HEK293 (cell line): ENCODE data around the gene SMIM31.

Source experiments
- REST ChIP-seq: fragments of 450-650 bp; formaldehyde crosslinking; IDR thresholded peaks from 2 replicates; pipeline ENCODE4 v1.5.1; 2016; ENCODE audit warnings: missing biosample characterization, missing genetic modification characterization
- ZBTB11 ChIP-seq: fragments of 450-650 bp; formaldehyde crosslinking; conservative IDR thresholded peaks from 2 replicates; pipeline ENCODE4 v1.5.1; 2016; ENCODE audit warnings: low read depth, missing biosample characterization, missing genetic modification characterization
- ZFP3 ChIP-seq: fragments of 450-650 bp; formaldehyde crosslinking; IDR thresholded peaks from 2 replicates; pipeline ENCODE4 v1.5.1; 2016; ENCODE audit warnings: low read depth, missing biosample characterization, missing genetic modification characterization
- ZNF449 ChIP-seq: fragments of 450-650 bp; formaldehyde crosslinking; IDR thresholded peaks from 2 replicates; pipeline ENCODE4 v1.5.1; 2017; ENCODE audit warnings: missing biosample characterization, mild to moderate bottlenecking, missing genetic modification characterization, moderate library complexity
- ZNF530 ChIP-seq: fragments of 450-650 bp; formaldehyde crosslinking; IDR thresholded peaks from 2 replicates; pipeline ENCODE4 v1.5.1; 2016; ENCODE audit warnings: low read depth, missing biosample characterization, missing genetic modification characterization
- ZNF561 ChIP-seq: fragments of 450-650 bp; IDR thresholded peaks from 2 replicates; pipeline ENCODE4 v1.5.1; 2018; ENCODE audit warnings: missing biosample characterization, missing genetic modification characterization, borderline replicate concordance
- ZNF623 ChIP-seq: fragments of 450-650 bp; formaldehyde crosslinking; IDR thresholded peaks from 2 replicates; pipeline ENCODE4 v1.5.1; 2016; ENCODE audit warnings: missing biosample characterization, missing genetic modification characterization
- ZNF76 ChIP-seq: fragments of 450-650 bp; formaldehyde crosslinking; IDR thresholded peaks from 2 replicates; pipeline ENCODE4; 2016; ENCODE audit warnings: low read depth, missing biosample characterization, missing genetic modification characterization, borderline replicate concordance
- ZNF843 ChIP-seq: fragments of 450-650 bp; formaldehyde crosslinking; IDR thresholded peaks from 2 replicates; pipeline ENCODE4 v1.5.1; 2016; ENCODE audit warnings: missing biosample characterization, missing genetic modification characterization
- TF ChIP-seq, protein P1 (sequence below): fragments of 450-650 bp; formaldehyde crosslinking; conservative IDR thresholded peaks from 2 replicates; pipeline ENCODE4 v1.5.1; 2016; ENCODE audit warnings: low read depth, missing biosample characterization, missing genetic modification characterization
- TF ChIP-seq, protein P2 (sequence below): fragments of 450-650 bp; formaldehyde crosslinking; IDR thresholded peaks from 2 replicates; pipeline ENCODE4 v1.5.1; 2016; ENCODE audit warnings: missing biosample characterization, missing genetic modification characterization
- TF ChIP-seq, protein P3 (sequence below): fragments of 450-650 bp; formaldehyde crosslinking; IDR thresholded peaks from 2 replicates; pipeline ENCODE4 v1.5.1; 2016; ENCODE audit warnings: missing biosample characterization, missing genetic modification characterization, borderline replicate concordance

Gene SMIM31

GRCh38 chr4:164761746-164762275, 7.9 kb downstream of the SMIM31 start (continued):
- TF ChIP-seq, protein P1, sequence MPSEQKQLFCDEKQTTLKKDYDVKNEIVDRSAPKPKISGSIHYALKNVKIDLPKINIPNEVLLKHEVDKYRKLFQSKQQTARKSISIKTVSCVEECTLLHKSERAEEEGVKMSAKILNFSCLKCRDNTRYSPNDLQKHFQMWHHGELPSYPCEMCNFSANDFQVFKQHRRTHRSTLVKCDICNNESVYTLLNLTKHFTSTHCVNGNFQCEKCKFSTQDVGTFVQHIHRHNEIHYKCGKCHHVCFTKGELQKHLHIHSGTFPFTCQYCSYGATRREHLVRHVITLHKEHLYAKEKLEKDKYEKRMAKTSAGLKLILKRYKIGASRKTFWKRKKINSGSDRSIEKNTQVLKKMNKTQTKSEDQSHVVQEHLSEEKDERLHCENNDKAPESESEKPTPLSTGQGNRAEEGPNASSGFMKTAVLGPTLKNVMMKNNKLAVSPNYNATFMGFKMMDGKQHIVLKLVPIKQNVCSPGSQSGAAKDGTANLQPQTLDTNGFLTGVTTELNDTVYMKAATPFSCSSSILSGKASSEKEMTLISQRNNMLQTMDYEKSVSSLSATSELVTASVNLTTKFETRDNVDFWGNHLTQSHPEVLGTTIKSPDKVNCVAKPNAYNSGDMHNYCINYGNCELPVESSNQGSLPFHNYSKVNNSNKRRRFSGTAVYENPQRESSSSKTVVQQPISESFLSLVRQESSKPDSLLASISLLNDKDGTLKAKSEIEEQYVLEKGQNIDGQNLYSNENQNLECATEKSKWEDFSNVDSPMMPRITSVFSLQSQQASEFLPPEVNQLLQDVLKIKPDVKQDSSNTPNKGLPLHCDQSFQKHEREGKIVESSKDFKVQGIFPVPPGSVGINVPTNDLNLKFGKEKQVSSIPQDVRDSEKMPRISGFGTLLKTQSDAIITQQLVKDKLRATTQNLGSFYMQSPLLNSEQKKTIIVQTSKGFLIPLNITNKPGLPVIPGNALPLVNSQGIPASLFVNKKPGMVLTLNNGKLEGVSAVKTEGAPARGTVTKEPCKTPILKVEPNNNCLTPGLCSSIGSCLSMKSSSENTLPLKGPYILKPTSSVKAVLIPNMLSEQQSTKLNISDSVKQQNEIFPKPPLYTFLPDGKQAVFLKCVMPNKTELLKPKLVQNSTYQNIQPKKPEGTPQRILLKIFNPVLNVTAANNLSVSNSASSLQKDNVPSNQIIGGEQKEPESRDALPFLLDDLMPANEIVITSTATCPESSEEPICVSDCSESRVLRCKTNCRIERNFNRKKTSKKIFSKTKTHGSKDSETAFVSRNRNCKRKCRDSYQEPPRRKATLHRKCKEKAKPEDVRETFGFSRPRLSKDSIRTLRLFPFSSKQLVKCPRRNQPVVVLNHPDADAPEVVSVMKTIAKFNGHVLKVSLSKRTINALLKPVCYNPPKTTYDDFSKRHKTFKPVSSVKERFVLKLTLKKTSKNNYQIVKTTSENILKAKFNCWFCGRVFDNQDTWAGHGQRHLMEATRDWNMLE (tag by site-specific recombination) = peak; percentile 61; the same call in 1 of the 2 replicates
- no peak for TF ChIP-seq ZNF76 (tag by site-specific recombination)
- TF ChIP-seq, protein P2, sequence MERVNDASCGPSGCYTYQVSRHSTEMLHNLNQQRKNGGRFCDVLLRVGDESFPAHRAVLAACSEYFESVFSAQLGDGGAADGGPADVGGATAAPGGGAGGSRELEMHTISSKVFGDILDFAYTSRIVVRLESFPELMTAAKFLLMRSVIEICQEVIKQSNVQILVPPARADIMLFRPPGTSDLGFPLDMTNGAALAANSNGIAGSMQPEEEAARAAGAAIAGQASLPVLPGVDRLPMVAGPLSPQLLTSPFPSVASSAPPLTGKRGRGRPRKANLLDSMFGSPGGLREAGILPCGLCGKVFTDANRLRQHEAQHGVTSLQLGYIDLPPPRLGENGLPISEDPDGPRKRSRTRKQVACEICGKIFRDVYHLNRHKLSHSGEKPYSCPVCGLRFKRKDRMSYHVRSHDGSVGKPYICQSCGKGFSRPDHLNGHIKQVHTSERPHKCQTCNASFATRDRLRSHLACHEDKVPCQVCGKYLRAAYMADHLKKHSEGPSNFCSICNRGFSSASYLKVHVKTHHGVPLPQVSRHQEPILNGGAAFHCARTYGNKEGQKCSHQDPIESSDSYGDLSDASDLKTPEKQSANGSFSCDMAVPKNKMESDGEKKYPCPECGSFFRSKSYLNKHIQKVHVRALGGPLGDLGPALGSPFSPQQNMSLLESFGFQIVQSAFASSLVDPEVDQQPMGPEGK (tag by site-specific recombination) = no peak
- no peak for TF ChIP-seq ZNF561 (tag by site-specific recombination)
- TF ChIP-seq ZNF530 (tag by site-specific recombination) = no peak
- TF ChIP-seq REST = no peak
- TF ChIP-seq, protein P3, sequence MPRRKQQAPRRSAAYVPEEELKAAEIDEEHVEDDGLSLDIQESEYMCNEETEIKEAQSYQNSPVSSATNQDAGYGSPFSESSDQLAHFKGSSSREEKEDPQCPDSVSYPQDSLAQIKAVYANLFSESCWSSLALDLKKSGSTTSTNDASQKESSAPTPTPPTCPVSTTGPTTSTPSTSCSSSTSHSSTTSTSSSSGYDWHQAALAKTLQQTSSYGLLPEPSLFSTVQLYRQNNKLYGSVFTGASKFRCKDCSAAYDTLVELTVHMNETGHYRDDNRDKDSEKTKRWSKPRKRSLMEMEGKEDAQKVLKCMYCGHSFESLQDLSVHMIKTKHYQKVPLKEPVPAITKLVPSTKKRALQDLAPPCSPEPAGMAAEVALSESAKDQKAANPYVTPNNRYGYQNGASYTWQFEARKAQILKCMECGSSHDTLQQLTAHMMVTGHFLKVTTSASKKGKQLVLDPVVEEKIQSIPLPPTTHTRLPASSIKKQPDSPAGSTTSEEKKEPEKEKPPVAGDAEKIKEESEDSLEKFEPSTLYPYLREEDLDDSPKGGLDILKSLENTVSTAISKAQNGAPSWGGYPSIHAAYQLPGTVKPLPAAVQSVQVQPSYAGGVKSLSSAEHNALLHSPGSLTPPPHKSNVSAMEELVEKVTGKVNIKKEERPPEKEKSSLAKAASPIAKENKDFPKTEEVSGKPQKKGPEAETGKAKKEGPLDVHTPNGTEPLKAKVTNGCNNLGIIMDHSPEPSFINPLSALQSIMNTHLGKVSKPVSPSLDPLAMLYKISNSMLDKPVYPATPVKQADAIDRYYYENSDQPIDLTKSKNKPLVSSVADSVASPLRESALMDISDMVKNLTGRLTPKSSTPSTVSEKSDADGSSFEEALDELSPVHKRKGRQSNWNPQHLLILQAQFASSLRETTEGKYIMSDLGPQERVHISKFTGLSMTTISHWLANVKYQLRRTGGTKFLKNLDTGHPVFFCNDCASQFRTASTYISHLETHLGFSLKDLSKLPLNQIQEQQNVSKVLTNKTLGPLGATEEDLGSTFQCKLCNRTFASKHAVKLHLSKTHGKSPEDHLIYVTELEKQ (tag by site-specific recombination) = no peak
- TF ChIP-seq ZFP3 = no peak
- no peak for TF ChIP-seq ZNF449
- no peak for TF ChIP-seq ZNF843
- TF ChIP-seq ZNF623 (tag by site-specific recombination) = peak; percentile 15; the same call in 1 of the 2 replicates
- TF ChIP-seq ZBTB11 (tag by site-specific recombination) = peak; percentile 49
- TF ChIP-seq, all 188 proteins: peak for 7
